GM18498 (cell line): Measurements from ENCODE around the gene CMTM7.

ENCODE experiments used
- ATAC-seq: cut with Tn5 transposase; IDR thresholded peaks from one replicate; pipeline ENCODE4 v1.9.1; 2021; ENCODE audit warnings: mild to moderate bottlenecking, moderate library complexity; ENCODE audit not compliant: unreplicated experiment

CMTM7 gene

GRCh38 chr3:32391643-32392535 is at the start of gene CMTM7:
Gene CMTM7 (plus strand): TSS chr3:32391853. CDS start chr3:32391907, 54 bp downstream.
- ATAC-seq: peak; percentile 53

- ATAC-seq: no peak
Measured at GRCh38 chr3:32347343-32348125, 44.1 kb upstream of the CMTM7 start.

- ATAC-seq: no peak
Measured at GRCh38 chr3:32349184-32349583, 42.5 kb upstream of the CMTM7 start.

- ATAC-seq: no peak
Measured at GRCh38 chr3:32352563-32352962, 39.1 kb upstream of the CMTM7 start.

GRCh38 chr3:32353351-32353750 is 38.3 kb upstream of the CMTM7 start:
- ATAC-seq: no peak

- no peak for ATAC-seq
Measured at GRCh38 chr3:32354362-32354778, 37.3 kb upstream of the CMTM7 start.

GRCh38 chr3:32355751-32356291 is 35.8 kb upstream of the CMTM7 start:
- ATAC-seq: no peak

GRCh38 chr3:32359766-32360492 is 31.7 kb upstream of the CMTM7 start:
- ATAC-seq: no peak

- no peak for ATAC-seq
Measured at GRCh38 chr3:32360493-32360827, 31.2 kb upstream of the CMTM7 start.

GRCh38 chr3:32366638-32367397 is 24.8 kb upstream of the CMTM7 start:
- ATAC-seq: peak; percentile 63

- no peak for ATAC-seq
Measured at GRCh38 chr3:32367442-32367841, 24.2 kb upstream of the CMTM7 start.

- no peak for ATAC-seq
Measured at GRCh38 chr3:32371461-32372212, 20.0 kb upstream of the CMTM7 start.

GRCh38 chr3:32372213-32372490 is 19.5 kb upstream of the CMTM7 start:
- ATAC-seq: no peak

GRCh38 chr3:32373276-32373675 is 18.4 kb upstream of the CMTM7 start:
- ATAC-seq: no peak

GRCh38 chr3:32373844-32374243 is 17.8 kb upstream of the CMTM7 start:
- ATAC-seq: no peak

- ATAC-seq: peak; percentile 61
Measured at GRCh38 chr3:32374788-32375595, 16.7 kb upstream of the CMTM7 start.

- no peak for ATAC-seq
Measured at GRCh38 chr3:32375596-32375930, 16.1 kb upstream of the CMTM7 start.

GRCh38 chr3:32376115-32376514 is 15.5 kb upstream of the CMTM7 start:
- no peak for ATAC-seq

GRCh38 chr3:32379831-32380500 is 11.7 kb upstream of the CMTM7 start:
- ATAC-seq: no peak
